Measurements from ENCODE around the gene SLC1A7. TPM values are rescaled to one million over a fixed set of nuclear protein-coding genes. Genes with fewer than 3 reads are reported as not detected.

The SLC1A7 gene
- total and polyA plus RNA-seq, 2 of the 13 experiments (the other 11 are each of a cell fraction or from before 2014, with no cell fraction given) = 0.04 to 2.0 TPM

DNA sequence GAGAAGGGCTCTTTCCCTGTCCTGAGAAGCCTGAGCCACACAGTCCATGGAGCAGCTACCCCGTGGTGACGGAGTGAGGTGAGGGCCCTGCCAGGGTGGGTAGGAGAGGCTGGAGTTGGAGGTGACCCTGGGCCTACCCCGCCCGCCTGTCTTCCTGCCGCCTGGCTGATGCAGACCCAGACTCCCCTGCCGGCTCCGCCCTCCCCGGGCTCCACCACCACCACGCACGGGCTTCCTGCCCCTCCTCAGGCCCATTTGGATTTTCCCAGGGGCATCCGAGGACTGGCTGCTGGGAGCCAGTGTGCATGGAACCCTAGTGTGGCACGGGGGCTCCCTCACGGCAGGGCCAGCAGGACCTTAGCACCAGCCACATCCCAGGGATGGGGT is 47.9 kb downstream of the SLC1A7 start (continued):
- TF ChIP-seq, protein P1, sequence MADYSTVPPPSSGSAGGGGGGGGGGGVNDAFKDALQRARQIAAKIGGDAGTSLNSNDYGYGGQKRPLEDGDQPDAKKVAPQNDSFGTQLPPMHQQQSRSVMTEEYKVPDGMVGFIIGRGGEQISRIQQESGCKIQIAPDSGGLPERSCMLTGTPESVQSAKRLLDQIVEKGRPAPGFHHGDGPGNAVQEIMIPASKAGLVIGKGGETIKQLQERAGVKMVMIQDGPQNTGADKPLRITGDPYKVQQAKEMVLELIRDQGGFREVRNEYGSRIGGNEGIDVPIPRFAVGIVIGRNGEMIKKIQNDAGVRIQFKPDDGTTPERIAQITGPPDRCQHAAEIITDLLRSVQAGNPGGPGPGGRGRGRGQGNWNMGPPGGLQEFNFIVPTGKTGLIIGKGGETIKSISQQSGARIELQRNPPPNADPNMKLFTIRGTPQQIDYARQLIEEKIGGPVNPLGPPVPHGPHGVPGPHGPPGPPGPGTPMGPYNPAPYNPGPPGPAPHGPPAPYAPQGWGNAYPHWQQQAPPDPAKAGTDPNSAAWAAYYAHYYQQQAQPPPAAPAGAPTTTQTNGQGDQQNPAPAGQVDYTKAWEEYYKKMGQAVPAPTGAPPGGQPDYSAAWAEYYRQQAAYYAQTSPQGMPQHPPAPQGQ (CRISPR knock-in tag; IDR thresholded peaks at IDR 0.05; ENCODE audit: borderline replicate concordance) = no peak
- TF ChIP-seq, protein P2, sequence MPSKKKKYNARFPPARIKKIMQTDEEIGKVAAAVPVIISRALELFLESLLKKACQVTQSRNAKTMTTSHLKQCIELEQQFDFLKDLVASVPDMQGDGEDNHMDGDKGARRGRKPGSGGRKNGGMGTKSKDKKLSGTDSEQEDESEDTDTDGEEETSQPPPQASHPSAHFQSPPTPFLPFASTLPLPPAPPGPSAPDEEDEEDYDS (CRISPR knock-in tag; IDR thresholded peaks at IDR 0.05) = no peak
- TF ChIP-seq, protein P3, sequence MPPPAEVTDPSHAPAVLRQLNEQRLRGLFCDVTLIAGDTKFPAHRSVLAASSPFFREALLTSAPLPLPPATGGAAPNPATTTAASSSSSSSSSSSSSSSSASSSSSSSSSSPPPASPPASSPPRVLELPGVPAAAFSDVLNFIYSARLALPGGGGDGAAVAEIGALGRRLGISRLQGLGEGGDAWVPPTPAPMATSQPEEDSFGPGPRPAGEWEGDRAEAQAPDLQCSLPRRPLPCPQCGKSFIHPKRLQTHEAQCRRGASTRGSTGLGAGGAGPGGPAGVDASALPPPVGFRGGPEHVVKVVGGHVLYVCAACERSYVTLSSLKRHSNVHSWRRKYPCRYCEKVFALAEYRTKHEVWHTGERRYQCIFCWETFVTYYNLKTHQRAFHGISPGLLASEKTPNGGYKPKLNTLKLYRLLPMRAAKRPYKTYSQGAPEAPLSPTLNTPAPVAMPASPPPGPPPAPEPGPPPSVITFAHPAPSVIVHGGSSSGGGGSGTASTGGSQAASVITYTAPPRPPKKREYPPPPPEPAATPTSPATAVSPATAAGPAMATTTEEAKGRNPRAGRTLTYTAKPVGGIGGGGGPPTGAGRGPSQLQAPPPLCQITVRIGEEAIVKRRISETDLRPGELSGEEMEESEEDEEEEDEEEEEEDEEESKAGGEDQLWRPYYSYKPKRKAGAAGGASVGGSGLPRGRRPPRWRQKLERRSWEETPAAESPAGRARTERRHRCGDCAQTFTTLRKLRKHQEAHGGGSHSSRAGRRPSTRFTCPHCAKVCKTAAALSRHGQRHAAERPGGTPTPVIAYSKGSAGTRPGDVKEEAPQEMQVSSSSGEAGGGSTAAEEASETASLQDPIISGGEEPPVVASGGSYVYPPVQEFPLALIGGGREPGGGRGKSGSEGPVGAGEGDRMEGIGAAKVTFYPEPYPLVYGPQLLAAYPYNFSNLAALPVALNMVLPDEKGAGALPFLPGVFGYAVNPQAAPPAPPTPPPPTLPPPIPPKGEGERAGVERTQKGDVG (CRISPR knock-in tag; IDR thresholded peaks at IDR 0.05; ENCODE audit: borderline replicate concordance) = no peak
- TF ChIP-seq, protein P4, sequence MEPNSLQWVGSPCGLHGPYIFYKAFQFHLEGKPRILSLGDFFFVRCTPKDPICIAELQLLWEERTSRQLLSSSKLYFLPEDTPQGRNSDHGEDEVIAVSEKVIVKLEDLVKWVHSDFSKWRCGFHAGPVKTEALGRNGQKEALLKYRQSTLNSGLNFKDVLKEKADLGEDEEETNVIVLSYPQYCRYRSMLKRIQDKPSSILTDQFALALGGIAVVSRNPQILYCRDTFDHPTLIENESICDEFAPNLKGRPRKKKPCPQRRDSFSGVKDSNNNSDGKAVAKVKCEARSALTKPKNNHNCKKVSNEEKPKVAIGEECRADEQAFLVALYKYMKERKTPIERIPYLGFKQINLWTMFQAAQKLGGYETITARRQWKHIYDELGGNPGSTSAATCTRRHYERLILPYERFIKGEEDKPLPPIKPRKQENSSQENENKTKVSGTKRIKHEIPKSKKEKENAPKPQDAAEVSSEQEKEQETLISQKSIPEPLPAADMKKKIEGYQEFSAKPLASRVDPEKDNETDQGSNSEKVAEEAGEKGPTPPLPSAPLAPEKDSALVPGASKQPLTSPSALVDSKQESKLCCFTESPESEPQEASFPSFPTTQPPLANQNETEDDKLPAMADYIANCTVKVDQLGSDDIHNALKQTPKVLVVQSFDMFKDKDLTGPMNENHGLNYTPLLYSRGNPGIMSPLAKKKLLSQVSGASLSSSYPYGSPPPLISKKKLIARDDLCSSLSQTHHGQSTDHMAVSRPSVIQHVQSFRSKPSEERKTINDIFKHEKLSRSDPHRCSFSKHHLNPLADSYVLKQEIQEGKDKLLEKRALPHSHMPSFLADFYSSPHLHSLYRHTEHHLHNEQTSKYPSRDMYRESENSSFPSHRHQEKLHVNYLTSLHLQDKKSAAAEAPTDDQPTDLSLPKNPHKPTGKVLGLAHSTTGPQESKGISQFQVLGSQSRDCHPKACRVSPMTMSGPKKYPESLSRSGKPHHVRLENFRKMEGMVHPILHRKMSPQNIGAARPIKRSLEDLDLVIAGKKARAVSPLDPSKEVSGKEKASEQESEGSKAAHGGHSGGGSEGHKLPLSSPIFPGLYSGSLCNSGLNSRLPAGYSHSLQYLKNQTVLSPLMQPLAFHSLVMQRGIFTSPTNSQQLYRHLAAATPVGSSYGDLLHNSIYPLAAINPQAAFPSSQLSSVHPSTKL (CRISPR knock-in tag; IDR thresholded peaks at IDR 0.05) = no peak
- TF ChIP-seq, protein P5, sequence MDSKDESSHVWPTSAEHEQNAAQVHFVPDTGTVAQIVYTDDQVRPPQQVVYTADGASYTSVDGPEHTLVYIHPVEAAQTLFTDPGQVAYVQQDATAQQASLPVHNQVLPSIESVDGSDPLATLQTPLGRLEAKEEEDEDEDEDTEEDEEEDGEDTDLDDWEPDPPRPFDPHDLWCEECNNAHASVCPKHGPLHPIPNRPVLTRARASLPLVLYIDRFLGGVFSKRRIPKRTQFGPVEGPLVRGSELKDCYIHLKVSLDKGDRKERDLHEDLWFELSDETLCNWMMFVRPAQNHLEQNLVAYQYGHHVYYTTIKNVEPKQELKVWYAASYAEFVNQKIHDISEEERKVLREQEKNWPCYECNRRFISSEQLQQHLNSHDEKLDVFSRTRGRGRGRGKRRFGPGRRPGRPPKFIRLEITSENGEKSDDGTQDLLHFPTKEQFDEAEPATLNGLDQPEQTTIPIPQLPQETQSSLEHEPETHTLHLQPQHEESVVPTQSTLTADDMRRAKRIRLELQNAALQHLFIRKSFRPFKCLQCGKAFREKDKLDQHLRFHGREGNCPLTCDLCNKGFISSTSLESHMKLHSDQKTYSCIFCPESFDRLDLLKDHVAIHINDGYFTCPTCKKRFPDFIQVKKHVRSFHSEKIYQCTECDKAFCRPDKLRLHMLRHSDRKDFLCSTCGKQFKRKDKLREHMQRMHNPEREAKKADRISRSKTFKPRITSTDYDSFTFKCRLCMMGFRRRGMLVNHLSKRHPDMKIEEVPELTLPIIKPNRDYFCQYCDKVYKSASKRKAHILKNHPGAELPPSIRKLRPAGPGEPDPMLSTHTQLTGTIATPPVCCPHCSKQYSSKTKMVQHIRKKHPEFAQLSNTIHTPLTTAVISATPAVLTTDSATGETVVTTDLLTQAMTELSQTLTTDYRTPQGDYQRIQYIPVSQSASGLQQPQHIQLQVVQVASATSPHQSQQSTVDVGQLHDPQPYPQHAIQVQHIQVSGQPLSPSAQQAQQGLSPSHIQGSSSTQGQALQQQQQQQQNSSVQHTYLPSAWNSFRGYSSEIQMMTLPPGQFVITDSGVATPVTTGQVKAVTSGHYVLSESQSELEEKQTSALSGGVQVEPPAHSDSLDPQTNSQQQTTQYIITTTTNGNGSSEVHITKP (CRISPR knock-in tag; IDR thresholded peaks at IDR 0.05; ENCODE audit: low read depth) = peak; percentile 85
- no peak for TF ChIP-seq ZNF788 (CRISPR knock-in tag; IDR thresholded peaks at IDR 0.05; ENCODE audit: borderline replicate concordance)
- TF ChIP-seq SMYD3 (CRISPR knock-in tag; IDR thresholded peaks at IDR 0.05) = no peak
- TF ChIP-seq, protein P6, sequence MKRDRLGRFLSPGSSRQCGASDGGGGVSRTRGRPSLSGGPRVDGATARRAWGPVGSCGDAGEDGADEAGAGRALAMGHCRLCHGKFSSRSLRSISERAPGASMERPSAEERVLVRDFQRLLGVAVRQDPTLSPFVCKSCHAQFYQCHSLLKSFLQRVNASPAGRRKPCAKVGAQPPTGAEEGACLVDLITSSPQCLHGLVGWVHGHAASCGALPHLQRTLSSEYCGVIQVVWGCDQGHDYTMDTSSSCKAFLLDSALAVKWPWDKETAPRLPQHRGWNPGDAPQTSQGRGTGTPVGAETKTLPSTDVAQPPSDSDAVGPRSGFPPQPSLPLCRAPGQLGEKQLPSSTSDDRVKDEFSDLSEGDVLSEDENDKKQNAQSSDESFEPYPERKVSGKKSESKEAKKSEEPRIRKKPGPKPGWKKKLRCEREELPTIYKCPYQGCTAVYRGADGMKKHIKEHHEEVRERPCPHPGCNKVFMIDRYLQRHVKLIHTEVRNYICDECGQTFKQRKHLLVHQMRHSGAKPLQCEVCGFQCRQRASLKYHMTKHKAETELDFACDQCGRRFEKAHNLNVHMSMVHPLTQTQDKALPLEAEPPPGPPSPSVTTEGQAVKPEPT (CRISPR knock-in tag; IDR thresholded peaks at IDR 0.05; ENCODE audit: low read depth) = no peak
- no peak for TF ChIP-seq TGIF2 (CRISPR knock-in tag; IDR thresholded peaks at IDR 0.05)
- TF ChIP-seq ZNF430 (CRISPR knock-in tag; IDR thresholded peaks at IDR 0.05) = no peak
- TF ChIP-seq ZFY (CRISPR knock-in tag; IDR thresholded peaks at IDR 0.05) = 0 out of 2 replicates have a peak, but pooled peaks have one; percentile 27
- TF ChIP-seq HNRNPL (IDR thresholded peaks at IDR 0.05; ENCODE audit: low read depth, low read length) = 0 out of 2 replicates have a peak, but pooled peaks have one; percentile 44
- TF ChIP-seq SMARCC2 (IDR thresholded peaks at IDR 0.05) = no peak
- no peak for TF ChIP-seq ZNF317 (CRISPR knock-in tag; IDR thresholded peaks at IDR 0.05)

All from HepG2 (cell line).